HL-60/S4 treated with retinoic acid at 250 ng/mL for 4 days and 3 days (cell line): Measurements from ENCODE around the gene PTPRO.

Experiments used
- in situ Hi-C: fragments of 300-500 bp; cut with MboI; formaldehyde crosslinking; loops from 2 replicates; pipeline ENCODE4 v1.7.0; 2022; ENCODE audit warnings: low sequenced_read_pairs

Gene PTPRO

GRCh38 chr12:15632708-15633107 is 310.4 kb downstream of the PTPRO start:
- in situ Hi-C loops = no loop called here

GRCh38 chr12:15633201-15633600 is 310.9 kb downstream of the PTPRO start:
- in situ Hi-C loops = no loop called here

GRCh38 chr12:15634010-15634683 is 311.8 kb downstream of the PTPRO start:
- in situ Hi-C loops = no loop called here

GRCh38 chr12:15636060-15636890 is 314.0 kb downstream of the PTPRO start:
- in situ Hi-C loops = no loop called here

- in situ Hi-C loops = no loop called here
These were observed 315.9 kb downstream of the PTPRO start for GRCh38 chr12:15638231-15638630.

- in situ Hi-C loops = no loop called here
These were observed 322.4 kb downstream of the PTPRO start for GRCh38 chr12:15644700-15645099.

- in situ Hi-C loops = no loop called here
These were observed 324.3 kb downstream of the PTPRO start for GRCh38 chr12:15646581-15646980.
